Neuronal stem cell (in vitro differentiated cells): ENCODE measurements around the gene TACC2.
A peak's percentile ranks its signal among the peaks of the same experiment; 100 is the strongest.

ENCODE experiments used
- DNase-seq: peaks from one replicate; pipeline ENCODE4 v3.0.0-alpha.2; 2013; ENCODE audit warnings: low spot score
- H2AFZ ChIP-seq: one replicate; pipeline ENCODE4 v1.6.1; 2013; ENCODE audit warnings: mild to moderate bottlenecking, low read length, inconsistent platforms
- H2AK5ac ChIP-seq: 2 replicates; pipeline ENCODE4 v1.6.1; 2013; ENCODE audit warnings: low read depth, mild to moderate bottlenecking, inconsistent platforms, low read length, moderate library complexity, mixed read lengths
- H2BK120ac ChIP-seq: 2 replicates; pipeline ENCODE4 v1.6.1; 2013; ENCODE audit warnings: low read depth, mild to moderate bottlenecking, inconsistent platforms, low read length, moderate library complexity, mixed read lengths
- H2BK12ac ChIP-seq: one replicate; pipeline ENCODE4 v1.6.1; 2013; ENCODE audit warnings: low read length, inconsistent platforms
- H2BK15ac ChIP-seq: 2 replicates; pipeline ENCODE4 v1.6.1; 2013; ENCODE audit warnings: mild to moderate bottlenecking, low read length, inconsistent platforms, mixed read lengths
- H2BK5ac ChIP-seq: one replicate; pipeline ENCODE4 v1.6.1; 2013; ENCODE audit warnings: inconsistent platforms, mild to moderate bottlenecking, low read length, moderate library complexity
- H3K14ac ChIP-seq: one replicate; pipeline ENCODE4 v1.6.1; 2013; ENCODE audit warnings: low read length, inconsistent platforms
- H3K18ac ChIP-seq: 2 replicates; pipeline ENCODE4 v1.6.1; 2013; ENCODE audit warnings: low read length, inconsistent platforms
- H3K23ac ChIP-seq: 2 replicates; pipeline ENCODE4 v1.6.1; 2013; ENCODE audit warnings: low read depth, mild to moderate bottlenecking, mixed read lengths, low read length, inconsistent platforms; ENCODE audit not compliant: poor library complexity
- H3K27ac ChIP-seq: replicated peaks from 3 replicates; pipeline ENCODE4 v1.5.1; 2013; ENCODE audit warnings: low read length, inconsistent platforms
- H3K27me3 ChIP-seq, 3 experiments: 2 replicates each; pipeline ENCODE4 v1.6.1; 2013; ENCODE audit warnings: low read length in 3 of 3, mild to moderate bottlenecking in 2 of 3, inconsistent platforms in 1 of 3, low read depth in 1 of 3, mixed read lengths in 1 of 3, moderate library complexity in 1 of 3; ENCODE audit not compliant: control insufficient read depth in 3 of 3, insufficient read depth in 3 of 3
- H3K36me3 ChIP-seq, 2 donors: replicated peaks in 1 of 2; 2 replicates each; pipeline ENCODE4 v1.6.1; 2013; ENCODE audit warnings: low read length in 2 of 2; ENCODE audit not compliant: control insufficient read depth in 2 of 2, insufficient read depth in 2 of 2
- H3K4ac ChIP-seq: 2 replicates; pipeline ENCODE4 v1.6.1; 2013; ENCODE audit warnings: inconsistent platforms, mild to moderate bottlenecking, low read length, moderate library complexity
- H3K4me1 ChIP-seq, 2 donors: 1 replicate in 1 of 2; 2 replicates in 1 of 2; pipeline ENCODE4 v1.6.1; 2013; ENCODE audit warnings: low read length in 2 of 2, low read depth in 1 of 2; ENCODE audit not compliant: control insufficient read depth in 2 of 2, insufficient read depth in 1 of 2
- H3K4me2 ChIP-seq: one replicate; pipeline ENCODE4 v1.6.1; 2013; ENCODE audit warnings: mild to moderate bottlenecking, low read length, inconsistent platforms; ENCODE audit not compliant: insufficient read depth, poor library complexity, severe bottlenecking
- H3K4me3 ChIP-seq, 2 donors: 2 replicates each; pipeline ENCODE4 v1.5.1; 2013; ENCODE audit warnings: low read length in 2 of 2, mild to moderate bottlenecking in 2 of 2, inconsistent platforms in 1 of 2, moderate library complexity in 1 of 2
- H3K79me1 ChIP-seq: one replicate; pipeline ENCODE4 v1.6.1; 2013; ENCODE audit warnings: low read depth, mild to moderate bottlenecking, inconsistent platforms, low read length, moderate library complexity
- H3K9ac ChIP-seq: one replicate; pipeline ENCODE4 v1.6.1; 2013; ENCODE audit warnings: mild to moderate bottlenecking, low read depth, low read length, inconsistent platforms; ENCODE audit not compliant: poor library complexity
- H3K9me3 ChIP-seq, 2 donors: replicated peaks in 1 of 2; 2 replicates each; pipeline versions ENCODE3 to v1.6.1; 2013; ENCODE audit warnings: low read length in 2 of 2, mild to moderate bottlenecking in 2 of 2, inconsistent platforms in 1 of 2, low read depth in 1 of 2, mixed read lengths in 1 of 2, moderate library complexity in 1 of 2; ENCODE audit not compliant: control insufficient read depth in 2 of 2, insufficient read depth in 1 of 2
- H4K8ac ChIP-seq: one replicate; pipeline ENCODE4 v1.6.1; 2013; ENCODE audit warnings: low read depth, mild to moderate bottlenecking, inconsistent platforms, low read length, moderate library complexity
- H4K91ac ChIP-seq: one replicate; pipeline ENCODE4 v1.6.1; 2013; ENCODE audit warnings: low read length, low read depth, mild to moderate bottlenecking, inconsistent platforms; ENCODE audit not compliant: poor library complexity
- WGBS, 2 donors: extraction: QIAGEN DNeasy Blood & Tissue Kit; methylation state at CpG; one replicate each; pipeline ENCODE4 v1.1.7; 2013; ENCODE audit warnings: missing lambda C conversion rate in 2 of 2, mixed read lengths in 1 of 2; ENCODE audit not compliant: insufficient read length in 2 of 2, insufficient replicate concordance in 1 of 2; ENCODE audit errors: extremely low coverage in 2 of 2; 5-methylcytosine and 5-hydroxymethylcytosine counted together

TACC2 gene

GRCh38 chr10:122240401-122240800 is 251.4 kb downstream of the TACC2 start:
- H2BK12ac ChIP-seq = no peak overlapping the region
- no peak for DNase-seq
- no peak overlapping the region for H3K27ac ChIP-seq
- no peaks in the 10 kb centered on the region for H3K79me1 ChIP-seq
- no peak overlapping the region for H4K91ac ChIP-seq
- no peak overlapping the region for H2AFZ ChIP-seq
- H2AK5ac ChIP-seq = no peak overlapping the region
- no peaks in the 10 kb centered on the region for H3K27me3 ChIP-seq
- H3K4me3 ChIP-seq = no peak overlapping the region
- no peak overlapping the region for H3K9ac ChIP-seq
- peaks cover 25 to 99% of the 10 kb centered on the region in 2 donors for H3K36me3 ChIP-seq
- no peak overlapping the region for H3K18ac ChIP-seq
- no peak overlapping the region for H4K8ac ChIP-seq
- no CpG with 5 or more reads among the region's 6 CpGs for WGBS, 2 donors
- H3K23ac ChIP-seq = no peak overlapping the region
- H2BK120ac ChIP-seq = no peak overlapping the region
- H3K4me2 ChIP-seq = no peak overlapping the region
- no peaks in the 10 kb centered on the region for H3K4me1 ChIP-seq
- no peaks in the 10 kb centered on the region for H3K9me3 ChIP-seq
- no peak overlapping the region for H3K14ac ChIP-seq
- no peak overlapping the region for H3K4ac ChIP-seq
- no peak overlapping the region for H2BK5ac ChIP-seq
- H2BK15ac ChIP-seq = no peak overlapping the region

GRCh38 chr10:122241836-122242235 is 252.9 kb downstream of the TACC2 start:
- no peak overlapping the region for H3K4me3 ChIP-seq
- no peak overlapping the region for H4K91ac ChIP-seq
- H3K23ac ChIP-seq = no peak overlapping the region
- H2AK5ac ChIP-seq = no peak overlapping the region
- H3K27me3 ChIP-seq = no peaks in the 10 kb centered on the region
- H2BK15ac ChIP-seq = no peak overlapping the region
- H2AFZ ChIP-seq = no peak overlapping the region
- no peaks in the 10 kb centered on the region for H3K79me1 ChIP-seq
- no peak overlapping the region for H3K14ac ChIP-seq
- no peak overlapping the region for H3K4me2 ChIP-seq
- H2BK120ac ChIP-seq = no peak overlapping the region
- no peak overlapping the region for H3K27ac ChIP-seq
- no peaks in the 10 kb centered on the region for H3K9me3 ChIP-seq
- no CpG with 5 or more reads among the region's 8 CpGs for WGBS, 2 donors
- no peak for DNase-seq
- H3K36me3 ChIP-seq = peaks cover 25 to 99% of the 10 kb centered on the region in 2 donors
- H3K4me1 ChIP-seq = no peaks in the 10 kb centered on the region
- no peak overlapping the region for H4K8ac ChIP-seq
- no peak overlapping the region for H2BK12ac ChIP-seq
- H3K4ac ChIP-seq = no peak overlapping the region
- H3K18ac ChIP-seq = no peak overlapping the region
- no peak overlapping the region for H3K9ac ChIP-seq
- no peak overlapping the region for H2BK5ac ChIP-seq

DNA sequence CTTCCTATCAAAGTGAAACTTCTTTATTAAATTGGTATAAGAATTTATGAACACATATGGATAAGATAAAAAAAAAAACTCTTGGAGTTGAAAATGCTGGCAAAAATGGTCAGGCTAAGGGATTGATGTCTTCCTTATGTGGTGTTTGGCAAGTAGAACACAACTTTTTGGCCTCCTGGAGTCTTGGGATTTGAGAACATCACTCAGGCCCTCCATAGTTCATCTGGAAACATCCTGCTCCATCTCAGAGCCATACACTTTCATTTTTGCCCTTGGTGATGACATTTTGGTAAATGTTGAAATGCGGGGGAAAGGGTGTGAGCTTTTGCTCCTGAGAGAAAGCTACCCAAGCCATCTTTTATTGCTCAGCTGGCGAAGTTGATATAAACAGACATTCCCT is 254.6 kb downstream of the TACC2 start:
- Histone ChIP-seq H3K9ac (no peak overlapping the region), H3K14ac (no peak overlapping the region), H3K79me1 (no peaks in the 10 kb centered on the region), H4K8ac (no peak overlapping the region), H2AK5ac (no peak overlapping the region), H3K27ac (no peak overlapping the region), H3K4me2 (no peak overlapping the region), H3K23ac (no peak overlapping the region), H2AFZ (no peak overlapping the region), H3K4me1 (no peaks in the 10 kb centered on the region), H3K27me3 (no peaks in the 10 kb centered on the region), H3K9me3 (no peaks in the 10 kb centered on the region), H3K18ac (no peak overlapping the region), H3K36me3 (peaks cover 20 to 99% of the 10 kb centered on the region in 2 donors), H3K4ac (no peak overlapping the region), H2BK15ac (no peak overlapping the region), H3K4me3 (no peak overlapping the region), H4K91ac (no peak overlapping the region), H2BK12ac (no peak overlapping the region), H2BK5ac (no peak overlapping the region), H2BK120ac (no peak overlapping the region)
- WGBS, 2 donors = no CpG with 5 or more reads among the region's 2 CpGs
- DNase-seq = no peak

DNA sequence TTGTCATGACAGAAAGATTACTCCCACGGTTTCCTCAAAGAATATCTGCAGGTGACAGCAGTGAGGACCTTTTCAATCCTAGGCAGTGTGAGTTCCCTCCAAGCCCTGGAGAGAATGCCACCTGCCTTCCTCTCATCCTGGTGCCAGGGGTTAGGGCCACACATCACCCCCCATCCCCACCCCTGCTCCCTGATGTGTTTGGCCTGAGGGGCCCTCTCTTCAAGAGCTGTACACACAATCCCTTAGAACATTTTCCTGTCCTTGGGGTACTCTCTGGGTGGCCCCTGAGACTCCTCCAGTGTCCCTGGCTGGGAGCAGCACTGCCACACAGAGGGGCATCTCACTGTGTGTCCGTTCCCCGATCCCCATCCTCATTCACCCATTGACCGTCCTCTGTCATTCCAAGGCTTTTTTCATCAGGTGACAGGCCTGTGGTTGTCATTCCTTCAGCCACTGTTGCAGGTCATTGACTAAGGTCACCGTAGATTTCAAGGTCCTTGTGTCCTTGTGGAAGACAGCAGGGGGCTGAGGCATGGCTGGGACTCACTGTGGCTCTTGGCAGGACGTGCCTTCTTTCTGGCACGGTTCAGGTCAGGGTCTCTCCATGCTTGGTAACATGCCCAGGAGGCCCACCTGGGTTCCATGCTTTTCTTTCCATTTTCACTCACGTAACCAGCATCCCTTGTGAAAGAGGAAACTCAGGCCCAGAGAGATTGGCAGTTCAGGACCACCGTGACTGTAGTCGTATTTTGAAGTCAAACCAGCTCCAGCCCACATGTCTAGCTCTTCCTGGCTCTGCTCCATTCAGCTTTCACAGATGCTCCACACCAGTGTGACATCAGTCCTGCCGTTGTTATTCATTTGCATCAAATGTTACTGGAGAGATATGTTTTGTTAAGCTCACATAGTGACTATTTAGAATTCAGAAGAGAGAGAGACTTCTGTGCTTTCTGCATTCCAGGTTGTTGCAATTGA is 255.3 kb downstream of the TACC2 start:
- H3K4me3 ChIP-seq = peak overlapping the region in 1 of 2 donors; percentile 41
- H4K91ac ChIP-seq = no peak overlapping the region
- no peak overlapping the region for H3K4ac ChIP-seq
- no peak overlapping the region for H3K4me2 ChIP-seq
- H3K27me3 ChIP-seq = no peaks in the 10 kb centered on the region
- peaks cover 20 to 100% of the 10 kb centered on the region in 2 donors for H3K36me3 ChIP-seq
- no peak overlapping the region for H2BK15ac ChIP-seq
- H3K14ac ChIP-seq = no peak overlapping the region
- no CpG with 5 or more reads among the region's 11 CpGs for WGBS, 2 donors
- H3K9ac ChIP-seq = no peak overlapping the region
- H3K18ac ChIP-seq = no peak overlapping the region
- H2BK120ac ChIP-seq = no peak overlapping the region
- H2BK5ac ChIP-seq = no peak overlapping the region
- H2AFZ ChIP-seq = no peak overlapping the region
- H4K8ac ChIP-seq = no peak overlapping the region
- no peak overlapping the region for H2AK5ac ChIP-seq
- no peak overlapping the region for H2BK12ac ChIP-seq
- H3K79me1 ChIP-seq = no peaks in the 10 kb centered on the region
- no peaks in the 10 kb centered on the region for H3K4me1 ChIP-seq
- no peak overlapping the region for H3K27ac ChIP-seq
- H3K23ac ChIP-seq = no peak overlapping the region
- no peak for DNase-seq
- no peaks in the 10 kb centered on the region for H3K9me3 ChIP-seq
